Measurements from ENCODE around the gene ZNF554.
A peak's percentile ranks its signal among the peaks of the same experiment; 100 is the strongest.

ZNF554 gene

DNA sequence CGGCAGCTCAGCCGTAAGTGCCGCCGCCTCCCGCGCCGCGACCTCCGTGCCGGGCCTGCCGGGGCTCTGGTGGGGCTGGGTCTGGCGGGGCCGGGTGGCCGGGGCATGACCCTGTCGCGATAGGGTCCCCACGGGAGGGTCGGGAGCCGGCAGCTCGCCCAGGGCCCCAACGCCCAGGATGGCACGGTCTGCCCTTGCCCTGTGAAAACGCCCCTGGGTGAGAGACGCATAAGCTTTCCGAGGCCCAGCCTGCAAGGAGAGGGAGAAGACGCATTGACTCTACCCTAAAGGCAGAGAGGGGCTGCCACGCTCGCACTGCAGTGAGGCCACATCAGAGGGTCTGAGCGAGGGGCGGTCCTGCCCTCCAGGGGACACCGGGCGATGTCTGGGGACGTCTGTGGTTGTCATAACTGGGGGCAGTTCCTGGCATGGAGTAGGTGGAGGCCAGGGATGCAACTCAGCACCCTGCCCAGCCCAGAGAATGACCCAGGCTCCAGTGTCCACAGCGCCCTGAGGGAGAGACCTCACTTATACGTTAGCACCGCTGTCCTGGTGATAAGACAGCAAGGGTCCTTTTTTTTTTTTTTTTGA, 539 bp downstream of the ZNF554 start:
- H3K27ac ChIP-seq, result peak overlapping the region; percentile 61 to 79 (median 71)
- peaks cover 0 to 35% (median 18%) of the 10 kb centered on the region in 11 experiments; a peak in 12 of 22 replicates for H3K36me3 ChIP-seq
- H3K27me3 ChIP-seq, result no peaks in the 10 kb centered on the region

DNA sequence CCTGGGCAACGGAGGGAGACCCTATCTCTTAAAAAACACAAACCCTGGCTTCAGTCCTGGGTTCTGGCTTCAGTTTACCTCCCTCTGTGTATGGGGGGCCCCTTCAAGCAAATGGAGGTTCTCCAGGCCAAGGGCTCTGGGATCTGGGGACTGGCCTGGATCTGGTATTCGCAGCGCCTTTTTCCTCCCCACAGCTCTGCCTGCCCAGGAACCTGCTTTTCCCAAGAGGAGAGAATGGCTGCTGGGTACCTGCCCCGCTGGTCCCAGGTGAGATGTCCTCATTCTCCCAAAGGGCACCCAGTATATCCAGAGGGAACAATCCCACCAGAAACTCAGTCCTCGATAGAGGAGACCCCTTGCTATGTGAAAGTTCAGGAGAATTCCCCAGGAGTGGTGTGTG, 3.2 kb downstream of the ZNF554 start:
- Histone ChIP-seq H3K27ac (no peak overlapping the region), H3K9me3 (replicated peaks in 1 of 11) (peaks cover 41 to 59% (median 53%) of the 10 kb centered on the region in 11 experiments), H3K27me3 (no peaks in the 10 kb centered on the region), H3K4me3 (no peak overlapping the region), H4K20me1 (no peaks in the 10 kb centered on the region), H3K4me1 (peaks cover 6 to 37% (median 24%) of the 10 kb centered on the region in 10 experiments; a peak in 18 of 20 replicates), H3K9ac (no peak overlapping the region), H3K4me2 (no peak overlapping the region), H3K36me3 (peaks cover 10 to 40% (median 35%) of the 10 kb centered on the region in 11 experiments; a peak in 19 of 22 replicates)
- no peak for TF ChIP-seq Cebpa-rat (IDR thresholded peaks at IDR 0.05)

More for the DNA sequence above, 539 bp downstream of the ZNF554 start:
- H3K4me3 ChIP-seq, result peak overlapping the region; percentile 80 to 98 (median 88)
- peak overlapping the region; percentile 77 to 91 (median 85) for H3K9ac ChIP-seq
- no peak for TF ChIP-seq Cebpa-rat (IDR thresholded peaks at IDR 0.05)
- peak overlapping the region; percentile 89 to 100 (median 97) for H3K4me2 ChIP-seq
- H3K4me1 ChIP-seq, result peaks cover 6 to 31% (median 21%) of the 10 kb centered on the region in 10 experiments; a peak in 18 of 20 replicates
- peaks cover 0 to 13% (median 0%) of the 10 kb centered on the region in 11 experiments; a peak in 3 of 22 replicates for H4K20me1 ChIP-seq
- H3K9me3 ChIP-seq (replicated peaks in 1 of 11), result peaks cover 15 to 33% (median 26%) of the 10 kb centered on the region in 11 experiments; a peak in 21 of 22 replicates

DNA sequence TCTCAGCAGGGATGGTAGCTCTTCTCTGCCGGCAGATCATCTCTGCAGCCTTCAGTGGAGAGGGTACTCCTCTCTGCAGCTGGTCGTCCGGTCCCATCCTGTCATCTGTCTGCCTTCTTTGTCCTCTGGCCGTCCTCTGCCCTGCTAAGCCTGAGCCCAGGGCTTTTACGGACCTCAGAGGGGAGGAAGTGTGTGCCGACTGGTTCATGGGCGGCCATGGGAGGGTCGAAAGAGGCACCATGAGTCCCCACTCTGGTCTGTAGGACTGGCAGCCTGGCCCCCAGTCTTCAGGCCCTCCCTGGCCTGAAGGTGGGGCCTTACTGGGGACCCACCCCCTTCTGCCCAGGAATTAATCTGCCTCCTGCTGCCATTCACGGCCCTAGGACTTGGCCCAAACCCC, 4.0 kb downstream of the ZNF554 start:
- Histone ChIP-seq H3K27me3 (no peaks in the 10 kb centered on the region), H3K9ac (0 out of 22 replicates have a peak overlapping the region, but pooled peaks of 1 of the 11 experiments have one; percentile 11), H3K36me3 (peaks cover 10 to 47% (median 38%) of the 10 kb centered on the region in 11 experiments; a peak in 19 of 22 replicates), H3K9me3 (replicated peaks in 1 of 11) (peaks cover 49 to 67% (median 61%) of the 10 kb centered on the region in 11 experiments), H3K4me1 (peaks cover 7 to 45% (median 31%) of the 10 kb centered on the region in 10 experiments; a peak in 18 of 20 replicates), H3K27ac (no peak overlapping the region; a peak in 1 of 22 replicates), H3K4me3 (no peak overlapping the region), H3K4me2 (peak overlapping the region in 7 of 11 experiments; percentile 7 to 47 (median 27); a peak in 9 of 22 replicates), H4K20me1 (no peaks in the 10 kb centered on the region)
- TF ChIP-seq Cebpa-rat (IDR thresholded peaks at IDR 0.05), result no peak

DNA sequence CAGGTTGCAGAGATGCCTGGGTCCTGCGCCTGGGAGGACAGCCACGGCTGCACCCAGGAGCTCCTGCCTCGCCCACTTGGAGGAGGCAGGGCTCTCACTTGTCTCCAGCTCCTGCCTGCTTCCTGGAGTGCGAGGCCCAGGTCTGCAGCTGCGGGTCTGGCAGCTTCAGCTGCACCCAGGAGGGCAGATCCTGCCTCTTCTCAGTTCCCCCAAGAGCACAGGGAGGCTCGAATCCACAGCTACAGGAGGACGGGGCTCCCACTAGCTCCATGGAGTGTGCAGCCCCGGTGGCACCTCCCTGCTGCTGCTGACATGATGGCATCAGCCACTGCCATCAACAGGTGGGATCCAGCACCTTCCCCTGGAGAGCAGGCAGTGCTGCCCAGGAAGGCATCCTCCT, 4.5 kb downstream of the ZNF554 start:
- no peaks in the 10 kb centered on the region for H3K27me3 ChIP-seq
- no peak for TF ChIP-seq Cebpa-rat (IDR thresholded peaks at IDR 0.05)
- 0 out of 22 replicates have a peak overlapping the region, but pooled peaks of 1 of the 11 experiments have one; percentile 11 for H3K9ac ChIP-seq
- no peak overlapping the region for H3K4me3 ChIP-seq
- peak overlapping the region in 7 of 11 experiments; percentile 7 to 47 (median 27); a peak in 10 of 22 replicates for H3K4me2 ChIP-seq
- H4K20me1 ChIP-seq, result no peaks in the 10 kb centered on the region
- H3K9me3 ChIP-seq (replicated peaks in 1 of 11), result peaks cover 54 to 72% (median 66%) of the 10 kb centered on the region in 11 experiments
- H3K27ac ChIP-seq, result no peak overlapping the region
- H3K36me3 ChIP-seq, result peaks cover 10 to 52% (median 42%) of the 10 kb centered on the region in 11 experiments; a peak in 19 of 22 replicates
- peaks cover 7 to 45% (median 31%) of the 10 kb centered on the region in 10 experiments; a peak in 18 of 20 replicates for H3K4me1 ChIP-seq

DNA sequence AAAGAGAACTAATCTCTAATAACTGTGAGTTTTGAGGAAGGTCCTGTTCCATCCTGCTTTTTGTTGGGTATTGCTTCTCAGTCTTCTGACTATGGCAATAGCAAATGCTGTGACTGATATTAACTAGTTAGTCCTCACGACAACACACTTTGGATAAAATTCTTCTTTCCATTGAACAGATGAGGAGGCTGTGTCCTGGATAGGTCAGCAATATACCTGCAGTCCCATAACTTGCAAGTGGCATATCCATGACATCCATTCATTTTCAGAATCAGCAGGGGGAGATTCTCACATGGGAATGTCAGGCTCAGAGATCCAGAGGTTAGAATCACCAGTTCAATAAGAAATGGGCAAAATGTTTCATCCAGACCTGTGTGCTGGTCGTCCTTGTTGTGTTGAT, 7.4 kb downstream of the ZNF554 start:
- peaks cover 82 to 99% (median 90%) of the 10 kb centered on the region in 11 experiments for H3K9me3 ChIP-seq (replicated peaks in 1 of 11)
- no peak overlapping the region for H3K27ac ChIP-seq
- peaks cover 0 to 32% (median 18%) of the 10 kb centered on the region in 10 experiments; a peak in 13 of 20 replicates for H3K4me1 ChIP-seq
- no peak for TF ChIP-seq Cebpa-rat (IDR thresholded peaks at IDR 0.05)
- H3K4me3 ChIP-seq, result no peak overlapping the region
- H3K4me2 ChIP-seq, result no peak overlapping the region
- peaks cover 13 to 64% (median 44%) of the 10 kb centered on the region in 11 experiments; a peak in 21 of 22 replicates for H3K36me3 ChIP-seq
- no peaks in the 10 kb centered on the region for H4K20me1 ChIP-seq
- H3K9ac ChIP-seq, result no peak overlapping the region
- no peaks in the 10 kb centered on the region for H3K27me3 ChIP-seq

DNA sequence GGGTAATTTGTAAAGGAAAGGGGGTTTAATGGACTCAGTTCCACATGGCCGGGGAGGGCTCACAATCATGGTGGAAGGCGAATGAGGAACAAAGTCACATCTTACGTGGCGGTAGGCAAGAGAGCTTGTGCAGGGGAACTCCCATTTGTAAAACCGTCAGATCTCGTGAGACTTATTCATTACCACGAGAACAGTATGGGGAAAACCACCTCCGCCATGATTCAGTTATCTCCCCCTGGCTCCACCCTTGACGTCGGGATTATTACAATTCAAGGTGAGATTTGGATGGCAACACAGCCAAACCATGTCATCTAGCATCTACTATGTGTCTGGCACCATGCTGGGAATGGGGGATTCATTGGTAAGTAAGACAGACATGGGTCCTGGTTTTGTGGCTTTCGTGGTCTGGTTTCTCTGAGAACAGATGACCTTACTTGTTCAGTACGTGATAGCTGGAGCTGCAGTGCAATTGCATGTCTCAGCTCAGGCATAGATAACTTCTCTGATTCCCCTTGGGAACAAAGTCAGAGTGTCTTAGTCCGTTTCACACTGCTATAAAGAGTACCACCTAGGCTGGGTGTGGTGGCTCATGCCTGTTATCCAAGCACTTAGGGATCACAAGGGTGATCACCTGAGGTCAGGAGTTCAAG, 8.3 kb downstream of the ZNF554 start:
- peaks cover 0 to 32% (median 18%) of the 10 kb centered on the region in 10 experiments; a peak in 13 of 20 replicates for H3K4me1 ChIP-seq
- no peaks in the 10 kb centered on the region for H4K20me1 ChIP-seq
- H3K9ac ChIP-seq, result no peak overlapping the region
- no peaks in the 10 kb centered on the region for H3K27me3 ChIP-seq
- no peak for TF ChIP-seq Cebpa-rat (IDR thresholded peaks at IDR 0.05)
- peaks cover 22 to 71% (median 49%) of the 10 kb centered on the region in 11 experiments for H3K36me3 ChIP-seq
- 0 out of 20 replicates have a peak overlapping the region, but pooled peaks of 1 of the 10 experiments have one; percentile 0 for H3K4me3 ChIP-seq
- H3K9me3 ChIP-seq (replicated peaks in 1 of 11), result peaks cover 82 to 100% (median 95%) of the 10 kb centered on the region in 11 experiments
- H3K4me2 ChIP-seq, result peak overlapping the region in 7 of 11 experiments; percentile 3 to 42 (median 33); a peak in 12 of 22 replicates
- H3K27ac ChIP-seq, result no peak overlapping the region

DNA sequence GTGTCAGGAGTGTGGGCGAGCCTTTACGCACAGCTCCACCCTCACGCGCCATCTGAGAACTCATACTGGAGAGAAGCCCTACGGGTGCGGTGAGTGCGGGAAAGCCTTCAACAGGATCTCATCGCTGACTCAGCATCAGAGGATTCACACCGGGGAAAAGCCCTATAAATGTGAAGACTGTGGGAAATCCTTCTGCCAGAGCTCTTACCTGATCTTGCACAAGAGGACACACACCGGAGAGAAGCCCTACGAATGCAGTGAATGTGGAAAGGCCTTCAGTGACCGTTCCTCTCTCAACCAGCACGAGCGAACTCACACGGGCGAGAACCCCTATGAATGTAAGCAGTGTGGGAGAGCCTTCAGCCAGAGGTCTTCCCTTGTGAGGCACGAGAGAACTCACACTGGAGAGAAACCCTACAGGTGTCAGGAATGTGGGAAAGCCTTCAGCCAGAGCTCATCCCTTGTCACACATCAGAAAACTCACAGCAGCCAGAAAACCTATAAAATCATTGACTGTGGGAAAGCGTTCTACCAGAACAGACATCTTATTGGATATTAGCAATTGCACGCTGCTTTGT, 14.7 kb downstream of the ZNF554 start:
- TF ChIP-seq Cebpa-rat (IDR thresholded peaks at IDR 0.05), result no peak
- Histone ChIP-seq H3K27ac (no peak overlapping the region), H3K9me3 (replicated peaks in 1 of 11) (peaks cover 99 to 100% (median 100%) of the 10 kb centered on the region in 11 experiments)

DNA sequence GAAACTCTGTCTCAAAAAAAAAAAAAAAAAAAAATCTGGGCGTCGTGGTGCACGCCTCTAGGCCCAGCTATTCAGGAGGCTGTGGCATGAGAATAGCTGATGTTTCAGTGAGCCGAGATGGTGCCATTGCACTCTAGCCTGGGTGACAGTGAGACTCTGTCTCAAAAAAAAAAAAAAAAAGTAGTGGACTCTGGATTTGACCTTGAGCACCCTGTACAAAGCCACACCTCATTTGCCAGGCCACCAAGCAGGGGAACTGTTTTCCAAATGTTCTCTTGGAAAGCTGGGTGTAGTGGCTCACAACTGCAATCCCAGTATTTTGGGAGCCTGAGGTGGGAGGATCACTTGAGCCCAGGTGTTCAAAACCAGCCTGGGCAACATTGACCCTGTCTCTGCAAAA, 17.8 kb downstream of the ZNF554 start:
- TF ChIP-seq Cebpa-rat (IDR thresholded peaks at IDR 0.05), result no peak
- no peak overlapping the region for H3K9ac ChIP-seq
- H3K27ac ChIP-seq, result no peak overlapping the region
- no peak overlapping the region for H3K4me2 ChIP-seq
- H3K36me3 ChIP-seq, result peaks cover 42 to 60% (median 53%) of the 10 kb centered on the region in 11 experiments
- peaks cover 0 to 8% (median 0%) of the 10 kb centered on the region in 11 experiments; a peak in 4 of 22 replicates for H4K20me1 ChIP-seq
- H3K27me3 ChIP-seq, result no peaks in the 10 kb centered on the region
- H3K4me1 ChIP-seq, result peaks cover 5 to 19% (median 9%) of the 10 kb centered on the region in 10 experiments; a peak in 19 of 20 replicates
- H3K4me3 ChIP-seq, result 0 out of 20 replicates have a peak overlapping the region, but pooled peaks of 1 of the 10 experiments have one; percentile 8
- H3K9me3 ChIP-seq (replicated peaks in 1 of 11), result peaks cover 80 to 86% (median 85%) of the 10 kb centered on the region in 11 experiments

More for the DNA sequence above, 14.7 kb downstream of the ZNF554 start:
- Histone ChIP-seq H3K4me2 (no peak overlapping the region), H3K9ac (no peak overlapping the region), H3K4me1 (peaks cover 0 to 5% (median 0%) of the 10 kb centered on the region in 10 experiments; a peak in 5 of 20 replicates), H3K4me3 (peak overlapping the region; percentile 4 to 53 (median 22); a peak in 10 of 20 replicates), H3K27me3 (no peaks in the 10 kb centered on the region), H3K36me3 (peaks cover 49 to 78% (median 64%) of the 10 kb centered on the region in 11 experiments), H4K20me1 (no peaks in the 10 kb centered on the region)
